Uterus (tissue), 4 donors: ENCODE data around the gene FBXL15. TPM values are rescaled to one million over a fixed set of nuclear protein-coding genes. Genes with fewer than 3 reads are reported as not detected.

ENCODE experiments used
- DNase-seq, 2 donors: peaks; one replicate each; pipeline ENCODE4 v3.0.0-alpha.2; 2019 to 2020
- H3K27ac ChIP-seq, 2 donors: fragments of 200-600 bp; sonication (generic); 1 replicate in 1 of 2; 2 replicates in 1 of 2; pipeline ENCODE4 v1.5.1; 2016 to 2018
- H3K27me3 ChIP-seq, 2 donors: fragments of 200-600 bp; sonication (generic); one replicate each; pipeline ENCODE4 v1.5.1; 2018 to 2019; ENCODE audit warnings: control low read depth in 1 of 2
- H3K36me3 ChIP-seq, 2 donors: fragments of 200-600 bp; sonication (generic); one replicate each; pipeline ENCODE4 v1.5.1; 2019; ENCODE audit warnings: control low read depth in 1 of 2
- H3K4me1 ChIP-seq, 2 donors: fragments of 200-600 bp; sonication (generic); one replicate each; pipeline ENCODE4 v1.5.1; 2018 to 2019; ENCODE audit warnings: control low read depth in 1 of 2
- H3K4me3 ChIP-seq, 2 donors: fragments of 200-600 bp; sonication (generic); 1 replicate in 1 of 2; 2 replicates in 1 of 2; pipeline ENCODE4 v1.5.1; 2018 to 2019; ENCODE audit warnings: mild to moderate bottlenecking in 1 of 2
- H3K9me3 ChIP-seq, 2 donors: fragments of 200-600 bp; sonication (generic); one replicate each; pipeline ENCODE4 v1.5.1; 2019; ENCODE audit warnings: control low read depth in 1 of 2
- POLR2A ChIP-seq, 2 donors: fragments of 450-650 bp; IDR thresholded peaks; one replicate each; pipeline ENCODE4 v1.6.1; 2016; ENCODE audit warnings: antibody characterized with exemption in 2 of 2, mild to moderate bottlenecking in 1 of 2, moderate library complexity in 1 of 2
- intact Hi-C: fragments of 100-400 bp; cut with DNase I; formaldehyde crosslinking; loops from one replicate; pipeline ENCODE4 v1.15.1; 2023; ENCODE audit warnings: low total_unique reads
- total RNA-seq, 4 donors: library from RNA; depleted of rRNA in 3 of 4; stranded (reverse); fragments of >200 nt in 3 of 4; gene quantifications; one replicate each; pipeline versions ENCODE4 v1.1.0 to v1.2.4, GENCODE V29; 2014 to 2023
- TF ChIP-seq, protein P1 (sequence below), 4 experiments: fragments of 200-600 bp in 2 of 4; fragments of 450-650 bp in 2 of 4; sonication (generic) in 2 of 4; IDR thresholded peaks; one replicate each; pipeline ENCODE4 v1.5.1; 2016 to 2019; ENCODE audit warnings: antibody characterized with exemption in 4 of 4, mild to moderate bottlenecking in 2 of 4, moderate library complexity in 1 of 4
- donor health status: DM: yes; HTN: yes; CAD: no.

FBXL15 gene
- total RNA-seq, 4 donors from 2014 or later = 6.8 to 40.0 (median 16.7) TPM

DNA sequence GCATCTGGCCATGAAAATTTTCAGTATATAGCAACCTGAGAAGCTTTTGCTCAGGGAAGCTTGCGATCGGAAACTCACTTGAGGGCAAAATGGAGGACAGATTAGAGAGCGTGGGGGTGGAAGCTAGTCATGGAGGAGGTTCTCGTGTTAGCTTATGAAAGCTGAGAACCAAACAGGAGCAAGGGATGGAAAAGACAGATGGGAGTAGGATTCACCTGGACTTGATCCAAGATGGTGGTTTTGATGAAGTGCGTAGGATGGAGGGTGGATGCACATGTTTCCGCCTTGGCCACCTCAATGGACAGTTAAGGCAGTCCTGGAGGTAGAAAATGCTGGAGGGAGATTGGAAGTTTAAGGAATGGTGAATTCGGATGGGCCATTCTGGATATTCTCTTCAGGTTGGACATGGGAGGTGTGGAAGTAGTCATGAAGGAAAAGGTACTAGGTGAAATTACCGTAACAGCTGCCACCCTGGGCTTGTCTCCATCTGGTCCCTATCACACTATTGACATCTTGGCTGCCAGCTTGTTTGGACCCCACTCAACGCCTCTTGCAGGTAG lies 37.0 kb downstream of the FBXL15 start:
- no peak for DNase-seq
- intact Hi-C loops = no loop called here
- H3K9me3 ChIP-seq = no peaks in the 10 kb centered on the region
- no peak for TF ChIP-seq POLR2A (IDR thresholded peaks at IDR 0.05)
- TF ChIP-seq, protein P1, sequence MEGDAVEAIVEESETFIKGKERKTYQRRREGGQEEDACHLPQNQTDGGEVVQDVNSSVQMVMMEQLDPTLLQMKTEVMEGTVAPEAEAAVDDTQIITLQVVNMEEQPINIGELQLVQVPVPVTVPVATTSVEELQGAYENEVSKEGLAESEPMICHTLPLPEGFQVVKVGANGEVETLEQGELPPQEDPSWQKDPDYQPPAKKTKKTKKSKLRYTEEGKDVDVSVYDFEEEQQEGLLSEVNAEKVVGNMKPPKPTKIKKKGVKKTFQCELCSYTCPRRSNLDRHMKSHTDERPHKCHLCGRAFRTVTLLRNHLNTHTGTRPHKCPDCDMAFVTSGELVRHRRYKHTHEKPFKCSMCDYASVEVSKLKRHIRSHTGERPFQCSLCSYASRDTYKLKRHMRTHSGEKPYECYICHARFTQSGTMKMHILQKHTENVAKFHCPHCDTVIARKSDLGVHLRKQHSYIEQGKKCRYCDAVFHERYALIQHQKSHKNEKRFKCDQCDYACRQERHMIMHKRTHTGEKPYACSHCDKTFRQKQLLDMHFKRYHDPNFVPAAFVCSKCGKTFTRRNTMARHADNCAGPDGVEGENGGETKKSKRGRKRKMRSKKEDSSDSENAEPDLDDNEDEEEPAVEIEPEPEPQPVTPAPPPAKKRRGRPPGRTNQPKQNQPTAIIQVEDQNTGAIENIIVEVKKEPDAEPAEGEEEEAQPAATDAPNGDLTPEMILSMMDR (IDR thresholded peaks at IDR 0.05) = no peak
- H3K27ac ChIP-seq = no peak overlapping the region
- H3K4me3 ChIP-seq = no peak overlapping the region
- H3K4me1 ChIP-seq = peaks cover 0 to 4% of the 10 kb centered on the region in 2 donors
- no peaks in the 10 kb centered on the region for H3K27me3 ChIP-seq
- H3K36me3 ChIP-seq = no peaks in the 10 kb centered on the region

DNA sequence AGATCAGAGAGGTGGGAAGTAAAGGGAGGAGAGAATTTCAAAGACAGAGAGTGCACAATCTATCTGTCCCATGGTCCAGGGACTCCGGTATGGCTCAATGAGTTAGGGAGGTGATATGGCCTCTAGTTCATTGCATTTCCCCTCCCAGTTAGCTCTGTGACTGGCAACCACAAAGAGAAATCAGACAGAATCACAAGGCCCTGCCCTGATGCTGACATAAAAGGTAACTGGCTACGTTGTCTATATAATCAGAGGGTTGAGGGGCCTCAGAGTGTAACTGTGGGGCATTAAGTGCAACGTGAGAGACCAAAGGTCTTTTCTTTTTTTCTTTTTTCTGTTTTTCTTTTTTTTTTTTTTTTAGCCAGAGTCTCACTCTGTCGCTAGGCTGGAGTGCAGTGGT lies 38.0 kb downstream of the FBXL15 start:
- intact Hi-C loops = no loop called here
- Histone ChIP-seq H3K4me3 (no peak overlapping the region), H3K9me3 (no peaks in the 10 kb centered on the region), H3K4me1 (peaks cover 0 to 4% of the 10 kb centered on the region in 2 donors), H3K36me3 (no peaks in the 10 kb centered on the region), H3K27me3 (no peaks in the 10 kb centered on the region), H3K27ac (no peak overlapping the region)
- DNase-seq = no peak
- TF ChIP-seq POLR2A (IDR thresholded peaks at IDR 0.05) = no peak
- TF ChIP-seq, protein P1 (IDR thresholded peaks at IDR 0.05) = no peak

DNA sequence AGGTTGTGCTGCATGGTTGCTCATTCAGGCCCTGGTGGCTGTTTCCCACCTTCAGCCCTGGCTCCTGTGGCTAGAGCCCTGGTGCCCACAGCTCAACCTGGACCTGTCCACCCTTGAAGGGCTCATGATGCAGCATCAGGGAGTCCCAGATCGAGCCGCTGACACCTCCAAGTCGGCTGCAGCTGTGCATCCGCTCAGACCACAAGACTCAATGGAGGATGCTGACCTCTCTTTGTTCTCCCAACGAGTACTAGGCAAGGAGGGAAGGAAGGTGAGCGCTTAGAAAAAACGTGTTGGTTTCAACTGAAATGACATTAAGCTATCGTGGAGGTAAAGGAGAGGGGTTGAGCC lies 40.2 kb downstream of the FBXL15 start:
- Histone ChIP-seq H3K27ac (peak overlapping the region in 1 of 2 donors; percentile 9), H3K4me1 (peaks cover 0 to 4% of the 10 kb centered on the region in 2 donors), H3K9me3 (no peaks in the 10 kb centered on the region), H3K36me3 (no peaks in the 10 kb centered on the region), H3K4me3 (peak overlapping the region; percentile 51 to 52), H3K27me3 (no peaks in the 10 kb centered on the region)
- TF ChIP-seq POLR2A (IDR thresholded peaks at IDR 0.05) = no peak
- TF ChIP-seq, protein P1 (IDR thresholded peaks at IDR 0.05) = no peak
- DNase-seq = no peak
- intact Hi-C loops = no loop called here

DNA sequence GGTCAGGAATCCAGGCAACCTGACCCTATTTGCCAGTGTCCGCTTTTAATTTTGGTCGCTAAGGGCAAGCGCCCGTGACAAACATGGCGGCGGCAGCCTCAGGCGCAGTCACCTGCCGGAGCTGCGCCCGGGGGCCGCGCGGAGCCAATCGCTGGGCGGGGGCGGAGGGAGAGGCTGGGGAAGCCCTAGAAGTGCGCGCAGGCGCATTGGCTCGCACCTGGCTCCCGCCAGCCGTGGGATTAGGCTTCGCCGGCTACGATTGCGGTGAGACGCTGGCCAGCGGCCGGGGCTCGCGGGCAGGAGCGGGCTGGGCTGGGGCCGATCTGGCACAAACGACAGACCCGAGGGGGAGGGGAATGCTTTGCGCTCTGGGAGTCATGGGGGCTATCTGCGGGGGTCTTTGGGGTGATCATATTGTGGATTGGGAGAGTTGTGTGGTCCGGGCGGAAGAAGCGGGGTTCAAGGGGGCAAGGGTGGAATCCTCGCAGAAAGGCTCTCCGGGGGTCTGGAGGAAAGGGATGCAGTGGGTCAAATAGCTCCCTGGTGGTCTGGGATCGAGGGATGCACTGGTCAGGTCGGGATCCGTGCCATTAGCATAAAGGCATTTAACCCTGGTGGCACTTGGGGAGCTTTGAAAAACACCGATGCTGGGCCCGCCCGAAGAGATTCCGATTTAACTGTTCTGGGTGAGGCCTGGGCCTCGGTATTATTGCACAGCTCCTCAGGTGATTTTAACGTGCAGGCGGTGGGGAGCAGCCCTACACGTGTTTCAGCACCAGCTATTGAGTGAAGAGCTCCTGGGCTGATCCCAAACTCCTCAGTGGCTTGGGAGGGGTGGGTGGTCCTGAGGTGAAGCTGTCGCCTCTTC lies 40.8 kb downstream of the FBXL15 start:
- H3K9me3 ChIP-seq = no peaks in the 10 kb centered on the region
- no peaks in the 10 kb centered on the region for H3K36me3 ChIP-seq
- H3K4me3 ChIP-seq = peak overlapping the region; percentile 51 to 52
- no peaks in the 10 kb centered on the region for H3K27me3 ChIP-seq
- intact Hi-C loops = no loop called here
- TF ChIP-seq, protein P1 (IDR thresholded peaks at IDR 0.05) = peak in 1 of 4 experiments; percentile 16
- peak in 1 of 2 donors; percentile 42 for TF ChIP-seq POLR2A (IDR thresholded peaks at IDR 0.05)
- peaks cover 0 to 4% of the 10 kb centered on the region in 2 donors for H3K4me1 ChIP-seq
- DNase-seq = peak; percentile 85 to 91
- peak overlapping the region; percentile 9 to 55 for H3K27ac ChIP-seq

DNA sequence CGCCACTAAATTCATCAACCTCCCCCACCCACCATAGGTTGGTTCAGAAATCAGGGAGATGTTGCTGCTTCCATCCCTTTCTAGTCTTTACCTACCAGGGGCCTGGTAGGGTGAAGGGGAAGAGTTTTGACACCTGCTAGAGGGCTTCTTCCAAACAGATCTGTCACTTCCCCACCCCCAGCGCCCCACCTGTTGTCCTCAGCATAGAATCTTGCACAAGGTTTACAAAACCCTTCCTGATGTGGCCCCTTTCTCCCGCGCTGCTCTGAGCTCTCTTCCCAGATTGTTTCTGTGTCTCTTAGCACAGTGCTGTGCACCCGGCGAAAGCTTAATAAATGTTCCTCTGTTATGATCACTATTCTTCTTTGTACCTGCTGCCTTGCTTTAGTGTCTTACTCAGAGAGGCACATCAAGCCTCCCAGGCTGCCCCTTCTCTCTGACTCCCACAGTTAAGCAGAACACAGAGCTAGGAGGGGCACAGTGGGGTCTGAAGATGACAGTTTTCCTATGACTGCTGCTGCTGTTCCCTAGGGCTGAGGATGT lies 41.9 kb downstream of the FBXL15 start:
- Histone ChIP-seq H3K4me1 (peaks cover 0 to 4% of the 10 kb centered on the region in 2 donors), H3K27me3 (no peaks in the 10 kb centered on the region), H3K36me3 (no peaks in the 10 kb centered on the region), H3K27ac (no peak overlapping the region), H3K4me3 (no peak overlapping the region), H3K9me3 (no peaks in the 10 kb centered on the region)
- intact Hi-C loops = no loop called here
- no peak for TF ChIP-seq POLR2A (IDR thresholded peaks at IDR 0.05)
- TF ChIP-seq, protein P1 (IDR thresholded peaks at IDR 0.05) = no peak
- no peak for DNase-seq
